GM12865 (cell line): Measurements from ENCODE around the gene ITGA2B.
"Not testable (repeated sequence)": the region's sequence is repeated elsewhere in the genome, so short reads cannot be mapped to it uniquely, and the experiment has no call there.

Experiments
- DNase-seq: peaks from one replicate; pipeline ENCODE4 v3.0.0; 2010; ENCODE audit warnings: low read depth
- H3K4me3 ChIP-seq: 2 replicates; pipeline ENCODE4 v1.5.1; 2011; ENCODE audit warnings: mild to moderate bottlenecking, low read depth, low read length, control low read depth
- TF ChIP-seq, protein P1 (sequence below): IDR thresholded peaks from 2 replicates; pipeline ENCODE4 v1.5.1; 2011; ENCODE audit warnings: low read length, control low read depth, low read depth, inconsistent platforms; ENCODE audit not compliant: insufficient read depth; ENCODE audit errors: missing control alignments

ITGA2B gene

GRCh38 chr17:44334315-44334714 is 55.1 kb downstream of the ITGA2B start:
- TF ChIP-seq, protein P1, sequence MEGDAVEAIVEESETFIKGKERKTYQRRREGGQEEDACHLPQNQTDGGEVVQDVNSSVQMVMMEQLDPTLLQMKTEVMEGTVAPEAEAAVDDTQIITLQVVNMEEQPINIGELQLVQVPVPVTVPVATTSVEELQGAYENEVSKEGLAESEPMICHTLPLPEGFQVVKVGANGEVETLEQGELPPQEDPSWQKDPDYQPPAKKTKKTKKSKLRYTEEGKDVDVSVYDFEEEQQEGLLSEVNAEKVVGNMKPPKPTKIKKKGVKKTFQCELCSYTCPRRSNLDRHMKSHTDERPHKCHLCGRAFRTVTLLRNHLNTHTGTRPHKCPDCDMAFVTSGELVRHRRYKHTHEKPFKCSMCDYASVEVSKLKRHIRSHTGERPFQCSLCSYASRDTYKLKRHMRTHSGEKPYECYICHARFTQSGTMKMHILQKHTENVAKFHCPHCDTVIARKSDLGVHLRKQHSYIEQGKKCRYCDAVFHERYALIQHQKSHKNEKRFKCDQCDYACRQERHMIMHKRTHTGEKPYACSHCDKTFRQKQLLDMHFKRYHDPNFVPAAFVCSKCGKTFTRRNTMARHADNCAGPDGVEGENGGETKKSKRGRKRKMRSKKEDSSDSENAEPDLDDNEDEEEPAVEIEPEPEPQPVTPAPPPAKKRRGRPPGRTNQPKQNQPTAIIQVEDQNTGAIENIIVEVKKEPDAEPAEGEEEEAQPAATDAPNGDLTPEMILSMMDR: no peak
- H3K4me3 ChIP-seq: no peak overlapping the region
- DNase-seq: no peak

- no peak for DNase-seq
- H3K4me3 ChIP-seq: no peak overlapping the region
- TF ChIP-seq, protein P1: no peak
Observed at GRCh38 chr17:44333371-44333770, 56.1 kb downstream of the ITGA2B start.

GRCh38 chr17:44331249-44331760 is 58.1 kb downstream of the ITGA2B start:
- DNase-seq: peak; percentile 90
- TF ChIP-seq, protein P1: peak; percentile 70
- no peak overlapping the region for H3K4me3 ChIP-seq

DNA sequence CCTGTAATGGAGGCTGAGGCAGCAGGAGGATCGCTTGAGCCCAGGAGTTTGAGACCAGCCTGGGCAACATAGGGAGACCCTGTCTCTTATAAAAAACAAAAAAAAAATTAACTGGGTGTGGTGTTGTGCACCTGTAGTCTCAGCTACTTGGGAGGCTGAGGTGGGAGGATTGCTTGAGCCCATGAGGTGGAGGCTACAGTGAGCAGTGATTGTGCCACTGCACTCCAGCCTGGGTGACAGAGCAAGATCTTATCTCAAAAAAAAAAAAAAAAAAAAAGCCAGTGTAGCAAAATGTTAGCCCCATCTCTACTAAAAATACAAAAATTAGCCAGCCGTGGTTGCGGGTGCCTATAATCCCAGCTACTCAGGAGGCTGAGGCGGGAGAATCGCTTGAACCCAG is 59.2 kb downstream of the ITGA2B start:
- DNase-seq, H3K4me3 ChIP-seq: not testable (repeated sequence)

DNA sequence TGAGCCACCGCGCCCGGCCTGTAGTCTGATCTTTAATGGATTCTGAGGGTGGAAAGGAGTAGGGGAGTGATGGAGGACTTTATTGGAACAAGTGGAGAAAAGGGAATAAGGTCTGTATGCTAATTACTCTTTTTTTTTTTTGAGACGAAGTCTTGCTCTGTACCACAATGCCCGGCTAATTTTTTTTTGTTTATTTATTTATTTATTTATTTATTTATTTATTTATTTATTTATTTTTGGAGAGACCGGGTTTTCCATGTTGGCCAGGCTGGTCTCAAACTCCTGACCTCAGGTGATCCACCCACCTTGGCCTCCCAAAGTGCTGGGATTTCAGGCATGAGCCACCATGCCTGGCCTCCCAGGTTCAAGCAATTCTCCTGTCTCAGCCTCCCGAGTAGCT is 59.9 kb downstream of the ITGA2B start:
- not testable (repeated sequence) for H3K4me3 ChIP-seq, DNase-seq

DNA sequence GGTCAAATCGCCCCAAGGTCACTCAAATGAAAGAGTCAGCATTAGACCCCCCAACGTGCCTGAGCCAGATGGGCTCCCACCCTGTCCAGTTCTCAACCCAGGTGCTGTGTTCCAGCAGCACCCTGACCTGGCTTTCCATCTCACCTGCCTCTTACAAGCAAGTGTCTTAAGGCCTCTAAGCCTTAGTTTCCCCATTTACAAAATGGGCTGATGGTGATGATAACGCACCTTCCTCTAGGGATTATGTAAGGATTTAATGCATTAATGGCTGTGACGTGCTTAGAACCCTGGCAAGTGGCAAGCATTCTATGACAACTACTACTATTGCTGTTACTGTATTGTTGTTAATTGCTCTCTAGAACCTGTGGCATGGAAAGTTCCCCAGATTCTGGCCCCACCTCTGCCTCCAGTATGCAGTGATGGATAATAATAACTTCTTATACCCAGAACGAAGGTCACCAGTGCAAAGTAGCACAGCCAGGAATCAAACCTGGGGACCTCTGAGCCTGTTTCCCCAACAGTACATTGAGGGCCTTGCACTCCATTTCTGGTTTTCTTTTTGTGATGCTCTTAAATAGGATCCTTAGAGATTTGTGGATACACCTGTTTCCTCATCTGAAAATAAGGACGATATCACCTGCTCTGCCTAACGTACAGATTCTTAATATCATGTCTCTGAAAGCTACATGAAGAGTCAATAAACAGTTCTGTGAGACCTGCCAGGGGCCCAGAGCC is 61.6 kb downstream of the ITGA2B start:
- TF ChIP-seq, protein P1: no peak
- no peak for DNase-seq
- no peak overlapping the region for H3K4me3 ChIP-seq

- DNase-seq: peak; percentile 98
- peak overlapping the region; percentile 70 for H3K4me3 ChIP-seq
- TF ChIP-seq, protein P1: no peak
Observed at GRCh38 chr17:44326861-44327444, 62.5 kb downstream of the ITGA2B start.

DNA sequence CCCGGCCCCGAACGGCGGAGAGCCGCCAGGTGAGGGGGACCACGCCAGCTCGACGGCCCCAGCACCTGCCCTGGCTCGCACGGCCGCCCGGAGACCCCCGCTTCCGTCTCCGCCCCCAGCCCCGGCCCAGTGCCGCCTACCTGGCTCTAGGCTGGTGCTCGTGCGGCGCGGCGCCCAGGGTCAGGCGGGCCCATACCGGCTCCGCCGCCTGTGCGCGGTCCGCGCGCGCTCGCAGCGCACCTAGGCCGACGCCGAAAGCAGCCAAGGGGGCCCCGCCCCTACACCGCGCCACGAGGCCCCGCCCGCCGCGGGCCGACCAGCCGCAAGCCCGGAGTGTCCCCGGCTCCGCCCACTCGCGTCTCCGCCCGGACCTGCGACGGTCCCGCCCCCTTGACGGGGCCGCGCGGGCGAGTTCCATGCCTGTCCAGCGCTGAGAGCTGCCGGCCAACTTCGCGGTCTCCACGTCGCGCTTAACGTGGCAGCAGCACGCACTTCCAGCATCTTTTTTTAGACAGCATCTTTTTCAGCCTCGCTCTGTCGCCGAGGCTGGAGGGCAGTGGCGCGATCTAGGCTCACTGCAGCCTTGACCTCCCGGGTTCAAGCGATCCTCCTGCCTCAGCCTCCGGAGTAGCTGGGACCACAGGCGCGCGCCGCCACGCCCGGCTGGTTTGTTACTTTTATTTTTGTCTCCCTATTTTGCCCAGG is 64.7 kb downstream of the ITGA2B start, which contains the start of gene SLC25A39:
SLC25A39 (minus strand) TSS at position 253 of the 705 bp plus-strand sequence. CDS start 1,261 bp downstream, outside the sequence.
- TF ChIP-seq, protein P1: no peak
- DNase-seq: peak; percentile 98
- peak within 1 kb of the TSS; percentile 86 for H3K4me3 ChIP-seq
